Esophagus muscularis mucosa (tissue), 4 donors: ENCODE results near the gene EXOSC5. TPM values are rescaled to one million over a fixed set of nuclear protein-coding genes. Genes with fewer than 3 reads are reported as not detected.
"Not testable (repeated sequence)": the region's sequence is repeated elsewhere in the genome, so short reads cannot be mapped to it uniquely, and the experiment has no call there.

Experiments used
- DNase-seq: peaks from one replicate; pipeline ENCODE4 v3.0.0-alpha.2; 2017; ENCODE audit errors: extremely low spot score
- H3K27ac ChIP-seq, 4 donors: fragments of 200-600 bp; sonication (generic); replicated peaks in 1 of 4; 1 replicate in 3 of 4; 2 replicates in 1 of 4; pipeline ENCODE4 v1.5.1; 2016 to 2019; ENCODE audit warnings: mild to moderate bottlenecking in 1 of 4
- H3K27me3 ChIP-seq, 4 donors: fragments of 200-600 bp; sonication (generic); one replicate each; pipeline versions ENCODE4 v1.5.1 to v1.6.0; 2016 to 2019
- H3K36me3 ChIP-seq, 4 donors: fragments of 200-600 bp; sonication (generic); one replicate each; pipeline ENCODE4 v1.5.1; 2016 to 2019
- H3K4me1 ChIP-seq, 4 donors: fragments of 200-600 bp; sonication (generic); one replicate each; pipeline ENCODE4 v1.5.1; 2016 to 2019
- H3K4me3 ChIP-seq, 4 donors: fragments of 200-600 bp; sonication (generic); 1 replicate in 2 of 4; 2 replicates in 2 of 4; pipeline ENCODE4 v1.5.1; 2016 to 2019; ENCODE audit warnings: mild to moderate bottlenecking in 4 of 4, moderate library complexity in 1 of 4
- H3K9me3 ChIP-seq, 4 donors: fragments of 200-600 bp; sonication (generic); 1 replicate in 3 of 4; 2 replicates in 1 of 4; pipeline ENCODE4 v1.5.1; 2016 to 2019
- CTCF ChIP-seq, 3 experiments: fragments of 200-600 bp in 2 of 3; fragments of 450-650 bp in 1 of 3; sonication (generic) in 2 of 3; IDR thresholded peaks; one replicate each; pipeline ENCODE4 v1.5.1; 2017 to 2019; ENCODE audit warnings: antibody characterized with exemption in 3 of 3, mild to moderate bottlenecking in 2 of 3, moderate library complexity in 1 of 3
- EP300 ChIP-seq: sonication (generic); formaldehyde crosslinking; IDR thresholded peaks from one replicate; pipeline ENCODE4 v1.6.1; 2017; ENCODE audit warnings: antibody characterized with exemption
- POLR2A ChIP-seq: fragments of 450-650 bp; IDR thresholded peaks from one replicate; pipeline ENCODE4 v1.6.1; 2017; ENCODE audit warnings: antibody characterized with exemption, moderate library complexity, mild to moderate bottlenecking, low read depth
- POLR2AphosphoS5 ChIP-seq, 2 donors: sonication (generic); formaldehyde crosslinking; IDR thresholded peaks; one replicate each; pipeline ENCODE4 v1.6.1; 2017; ENCODE audit warnings: antibody characterized with exemption in 2 of 2
- WGBS: methylation state at CpG from one replicate; pipeline ENCODE4 v1.1.5; 2018; 5-methylcytosine and 5-hydroxymethylcytosine counted together
- intact Hi-C: fragments of 100-400 bp; cut with DNase I; formaldehyde crosslinking; loops from one replicate; pipeline ENCODE4 v1.15.1; 2023
- total RNA-seq, 4 donors: library from RNA; depleted of rRNA; stranded (reverse); fragments of >200 nt; gene quantifications; one replicate each; pipeline versions ENCODE4 v1.1.0 to v1.2.1, GENCODE V29; 2016

Gene EXOSC5
- total RNA-seq, 4 donors from 2014 or later, result 11.2 to 15.2 (median 13.2) TPM

- no peaks in the 10 kb centered on the region for H3K9me3 ChIP-seq
- H3K27me3 ChIP-seq, result no peaks in the 10 kb centered on the region
- peaks cover 24 to 57% (median 46%) of the 10 kb centered on the region in 4 donors for H3K36me3 ChIP-seq
- no peak for DNase-seq
- TF ChIP-seq EP300, result no peak
- WGBS, result 91% methylated on average over 19 of the region's 23 CpGs
- H3K4me3 ChIP-seq, result no peak overlapping the region
- peaks cover 47 to 55% (median 52%) of the 10 kb centered on the region in 4 donors for H3K4me1 ChIP-seq
- peak overlapping the region in 2 of 4 donors; percentile 23 to 46 for H3K27ac ChIP-seq
- intact Hi-C loops, result no loop called here
Measured at GRCh38 chr19:41410336-41411054, 13.3 kb upstream of the EXOSC5 start.

GRCh38 chr19:41409288-41409687 lies 12.1 kb upstream of the EXOSC5 start:
- no peak for DNase-seq
- Histone ChIP-seq H3K4me1 (peaks cover 48 to 62% (median 60%) of the 10 kb centered on the region in 4 donors), H3K27ac (peak overlapping the region; percentile 4 to 46 (median 22)), H3K36me3 (peaks cover 18 to 48% (median 34%) of the 10 kb centered on the region in 4 donors), H3K9me3 (no peaks in the 10 kb centered on the region), H3K27me3 (no peaks in the 10 kb centered on the region), H3K4me3 (no peak overlapping the region)
- intact Hi-C loops, result no loop called here
- peak in 1 of 2 donors; percentile 52 for TF ChIP-seq POLR2AphosphoS5 (IDR thresholded peaks at IDR 0.05)
- TF ChIP-seq EP300, result no peak
- 49% methylated on average over 4 of the region's 4 CpGs for WGBS

- H3K27me3 ChIP-seq, DNase-seq, H3K9me3 ChIP-seq, intact Hi-C loops, H3K4me3 ChIP-seq: not testable (repeated sequence)
- WGBS, result 98% methylated on average over 5 of the region's 5 CpGs
- Histone ChIP-seq H3K36me3 (peaks cover 14 to 43% (median 30%) of the 10 kb centered on the region in 4 donors), H3K27ac (peak overlapping the region; percentile 4 to 46 (median 22)), H3K4me1 (peaks cover 48 to 65% (median 61%) of the 10 kb centered on the region in 4 donors)
Measured at GRCh38 chr19:41408846-41409245, 11.7 kb upstream of the EXOSC5 start.

- no peaks in the 10 kb centered on the region for H3K27me3 ChIP-seq
- H3K4me1 ChIP-seq, result peaks cover 53 to 71% (median 66%) of the 10 kb centered on the region in 4 donors
- no peak for DNase-seq
- WGBS, result 71% methylated on average over 4 of the region's 4 CpGs
- H3K36me3 ChIP-seq, result peaks cover 9 to 39% (median 24%) of the 10 kb centered on the region in 4 donors
- no peak overlapping the region for H3K4me3 ChIP-seq
- intact Hi-C loops, result no loop called here
- H3K27ac ChIP-seq, result no peak overlapping the region
- no peaks in the 10 kb centered on the region for H3K9me3 ChIP-seq
- TF ChIP-seq POLR2A, result no peak
- TF ChIP-seq POLR2AphosphoS5 (IDR thresholded peaks at IDR 0.05), result no peak
- TF ChIP-seq CTCF (IDR thresholded peaks at IDR 0.05), result no peak
- TF ChIP-seq EP300, result no peak
Measured at GRCh38 chr19:41408256-41408655, 11.1 kb upstream of the EXOSC5 start.

DNA sequence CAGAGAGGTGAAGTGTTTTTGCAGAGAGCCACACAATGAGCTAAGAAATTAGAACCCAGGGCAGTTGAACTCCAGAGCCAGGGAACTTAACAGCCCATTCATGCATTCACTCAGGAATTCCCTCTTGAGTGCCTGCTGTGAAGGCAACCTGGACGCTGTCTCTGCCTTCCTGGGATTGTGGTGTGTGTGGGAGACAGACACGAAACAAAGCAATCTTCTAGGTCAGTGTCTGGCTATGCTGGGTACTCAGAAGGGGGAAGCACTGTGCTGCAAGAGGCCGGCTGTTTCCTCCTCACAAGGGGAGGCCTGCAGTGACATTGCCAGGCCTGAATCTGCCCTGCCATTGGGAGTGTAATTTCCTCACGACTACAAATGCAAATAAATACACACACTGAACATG lies 10.1 kb upstream of the EXOSC5 start:
- DNase-seq, result no peak
- no peaks in the 10 kb centered on the region for H3K9me3 ChIP-seq
- intact Hi-C loops, result no loop called here
- WGBS, result 60% methylated on average over 4 of the region's 4 CpGs
- no peak overlapping the region for H3K27ac ChIP-seq
- H3K27me3 ChIP-seq, result no peaks in the 10 kb centered on the region
- TF ChIP-seq POLR2AphosphoS5 (IDR thresholded peaks at IDR 0.05) (no peak), CTCF (IDR thresholded peaks at IDR 0.05) (no peak), POLR2A (no peak), EP300 (no peak)
- H3K4me3 ChIP-seq, result no peak overlapping the region
- peaks cover 8 to 34% (median 16%) of the 10 kb centered on the region in 4 donors for H3K36me3 ChIP-seq
- peaks cover 54 to 75% (median 70%) of the 10 kb centered on the region in 4 donors for H3K4me1 ChIP-seq

DNA sequence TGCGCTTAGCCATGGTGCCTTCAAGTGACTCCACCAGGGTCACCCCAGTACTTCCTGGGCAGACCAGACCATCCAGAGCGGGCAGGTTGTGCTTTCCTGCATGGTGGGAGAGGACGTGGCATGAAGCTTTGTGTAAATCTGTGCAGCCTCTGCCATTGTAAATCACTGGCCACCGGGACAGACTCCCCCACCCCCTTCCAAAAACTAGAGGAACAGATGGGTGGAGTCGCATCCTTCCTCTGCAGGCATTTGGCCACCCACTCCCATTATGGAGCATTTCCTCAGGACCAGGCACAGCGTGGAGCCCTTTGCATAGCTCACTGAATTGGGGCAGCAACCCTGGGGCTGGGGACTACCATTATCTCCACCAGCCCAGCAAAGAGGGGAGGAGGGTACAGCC lies 8.6 kb upstream of the EXOSC5 start:
- Histone ChIP-seq H3K4me1 (peaks cover 50 to 70% (median 66%) of the 10 kb centered on the region in 4 donors), H3K27me3 (no peaks in the 10 kb centered on the region), H3K4me3 (no peak overlapping the region), H3K27ac (peak overlapping the region in 1 of 4 donors; percentile 18), H3K36me3 (peaks cover 4 to 34% (median 8%) of the 10 kb centered on the region in 4 donors), H3K9me3 (no peaks in the 10 kb centered on the region)
- TF ChIP-seq CTCF (IDR thresholded peaks at IDR 0.05) (no peak), POLR2AphosphoS5 (IDR thresholded peaks at IDR 0.05) (no peak), EP300 (no peak), POLR2A (no peak)
- intact Hi-C loops, result no loop called here
- no peak for DNase-seq
- 79% methylated on average over 5 of the region's 6 CpGs for WGBS
